Measurements from ENCODE around the gene PER2.

The PER2 gene

DNA sequence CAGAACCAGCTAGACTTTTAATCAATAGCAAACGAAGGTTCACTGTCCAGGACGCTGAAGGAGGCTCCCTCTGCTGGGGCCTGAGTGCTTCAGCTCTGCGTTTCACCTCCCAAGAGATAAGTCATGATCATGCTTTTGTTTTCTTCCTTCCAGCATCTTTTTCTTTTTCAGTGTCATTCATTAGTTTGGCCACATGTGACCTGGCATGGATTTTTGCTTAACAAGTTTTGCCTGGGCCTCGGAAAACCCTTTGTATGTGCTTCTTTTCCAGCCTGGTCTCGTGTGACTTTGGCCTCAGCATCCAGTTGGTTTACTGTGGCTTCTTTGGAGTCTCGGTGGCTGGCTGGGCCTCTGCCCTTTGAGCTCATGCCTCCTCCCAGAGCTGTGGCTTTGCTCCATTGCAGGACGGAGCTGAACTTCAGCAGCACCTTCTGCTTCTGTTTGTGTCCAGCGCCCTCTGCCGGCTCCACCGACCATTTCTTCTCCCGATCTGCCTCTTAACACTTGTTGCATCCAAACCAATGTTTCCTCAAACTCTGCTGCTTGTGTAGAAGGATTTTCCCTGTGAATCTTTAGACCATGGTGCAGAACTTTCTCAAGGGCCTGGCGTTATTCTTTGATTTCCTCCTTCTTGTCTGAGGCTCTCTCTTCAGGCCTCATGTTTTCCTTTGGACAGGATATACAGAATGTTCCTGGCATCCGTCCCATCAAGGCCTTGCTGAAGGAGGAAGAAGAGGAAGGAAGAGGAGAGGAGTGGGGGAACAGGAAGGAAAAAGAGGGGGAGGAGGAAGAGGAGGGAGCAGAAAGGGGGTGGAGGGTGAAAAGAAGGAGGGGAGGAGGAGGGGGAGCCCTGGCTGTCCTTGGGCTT, 25.0 kb downstream of the PER2 start:
- Mint-ChIP-seq H3K4me3 (peak overlapping the region in 1 of 3 experiments; percentile 26), H3K4me1 (peaks cover 30% of the 10 kb centered on the region), H3K27ac (peak overlapping the region; percentile 68 to 94 (median 90)), H3K36me3 (ENCODE audit: low read depth) (peaks cover 15% of the 10 kb centered on the region), H3K27me3 (ENCODE audit: low read depth) (no peaks in the 10 kb centered on the region), H3K9me3 (no peaks in the 10 kb centered on the region)
- TF ChIP-seq, protein P1, sequence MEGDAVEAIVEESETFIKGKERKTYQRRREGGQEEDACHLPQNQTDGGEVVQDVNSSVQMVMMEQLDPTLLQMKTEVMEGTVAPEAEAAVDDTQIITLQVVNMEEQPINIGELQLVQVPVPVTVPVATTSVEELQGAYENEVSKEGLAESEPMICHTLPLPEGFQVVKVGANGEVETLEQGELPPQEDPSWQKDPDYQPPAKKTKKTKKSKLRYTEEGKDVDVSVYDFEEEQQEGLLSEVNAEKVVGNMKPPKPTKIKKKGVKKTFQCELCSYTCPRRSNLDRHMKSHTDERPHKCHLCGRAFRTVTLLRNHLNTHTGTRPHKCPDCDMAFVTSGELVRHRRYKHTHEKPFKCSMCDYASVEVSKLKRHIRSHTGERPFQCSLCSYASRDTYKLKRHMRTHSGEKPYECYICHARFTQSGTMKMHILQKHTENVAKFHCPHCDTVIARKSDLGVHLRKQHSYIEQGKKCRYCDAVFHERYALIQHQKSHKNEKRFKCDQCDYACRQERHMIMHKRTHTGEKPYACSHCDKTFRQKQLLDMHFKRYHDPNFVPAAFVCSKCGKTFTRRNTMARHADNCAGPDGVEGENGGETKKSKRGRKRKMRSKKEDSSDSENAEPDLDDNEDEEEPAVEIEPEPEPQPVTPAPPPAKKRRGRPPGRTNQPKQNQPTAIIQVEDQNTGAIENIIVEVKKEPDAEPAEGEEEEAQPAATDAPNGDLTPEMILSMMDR (IDR thresholded peaks at IDR 0.05; ENCODE audit: unreplicated experiment in 3 of 3): peak; percentile 79 to 85 (median 81)

DNA sequence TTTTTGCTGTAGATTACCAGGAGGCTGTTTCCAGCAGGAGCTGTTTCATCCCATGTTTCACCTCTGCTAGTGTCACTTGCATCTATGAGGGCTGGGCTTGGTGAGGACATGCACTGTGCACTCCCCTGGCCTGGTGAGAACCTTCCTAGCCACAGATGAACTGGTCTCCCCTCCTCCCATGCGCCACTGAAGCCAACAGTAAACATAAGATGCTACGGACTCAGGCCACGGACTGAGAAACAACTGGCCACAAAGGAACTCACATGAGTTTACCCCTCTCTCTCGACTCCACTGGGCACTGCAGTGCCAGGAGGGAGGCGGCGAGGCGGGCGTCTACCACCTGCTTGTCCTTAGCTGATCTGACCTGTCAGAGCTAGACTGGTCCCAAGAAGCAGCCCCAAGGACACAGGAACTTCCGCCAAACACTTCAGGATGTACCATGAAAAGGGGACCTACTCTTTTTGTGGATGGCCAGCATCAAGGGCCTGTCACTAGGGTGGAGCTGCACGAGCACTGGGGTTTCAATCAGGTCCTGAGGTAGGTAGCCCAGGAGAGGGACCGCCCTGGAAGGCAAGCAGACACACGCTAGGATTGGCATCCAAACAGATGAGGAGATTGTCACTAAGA, 25.8 kb downstream of the PER2 start:
- Mint-ChIP-seq H3K27ac (peak overlapping the region; percentile 17 to 94 (median 68)), H3K9me3 (no peaks in the 10 kb centered on the region), H3K27me3 (ENCODE audit: low read depth) (no peaks in the 10 kb centered on the region), H3K36me3 (ENCODE audit: low read depth) (peaks cover 17% of the 10 kb centered on the region), H3K4me3 (no peak overlapping the region), H3K4me1 (peaks cover 34% of the 10 kb centered on the region)
- TF ChIP-seq, protein P1 (IDR thresholded peaks at IDR 0.05; ENCODE audit: unreplicated experiment in 3 of 3): no peak

DNA sequence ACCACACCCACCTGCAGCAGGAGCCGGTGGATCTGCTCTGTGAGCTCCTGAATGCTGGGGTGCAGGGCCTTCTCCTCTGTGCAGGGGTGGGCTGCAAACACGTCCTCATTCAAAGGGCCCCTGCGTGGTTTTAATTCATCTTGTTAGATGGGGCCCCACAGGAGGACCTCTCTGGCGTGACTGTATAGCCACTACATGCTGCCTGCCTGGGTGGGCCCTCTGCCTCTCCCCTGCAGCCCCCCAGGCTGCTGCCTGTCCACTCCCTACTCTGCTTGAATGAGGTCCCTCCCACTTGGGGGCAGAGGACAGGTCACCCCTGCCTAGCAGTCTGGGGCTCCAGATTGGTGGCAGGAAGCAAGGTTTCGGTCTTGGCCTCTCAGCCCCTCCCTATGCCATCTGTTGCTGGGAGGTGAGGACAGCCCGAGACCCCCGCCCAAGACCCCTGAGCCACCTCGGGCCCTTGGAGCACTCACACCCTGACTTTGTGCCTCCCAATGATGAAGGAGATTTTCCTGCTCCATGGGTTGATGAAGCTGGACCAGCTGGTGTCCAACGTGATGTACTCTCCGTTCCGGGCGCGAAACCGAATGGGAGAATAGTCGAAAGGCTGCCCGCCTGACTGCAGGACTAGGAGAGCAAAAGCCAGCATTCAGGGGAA, 26.6 kb downstream of the PER2 start:
- peak overlapping the region in 2 of 3 experiments; percentile 17 to 77 for H3K27ac Mint-ChIP-seq
- H3K4me1 Mint-ChIP-seq: peaks cover 38% of the 10 kb centered on the region
- no peaks in the 10 kb centered on the region for H3K9me3 Mint-ChIP-seq
- TF ChIP-seq, protein P1 (IDR thresholded peaks at IDR 0.05; ENCODE audit: unreplicated experiment in 3 of 3): no peak
- no peak overlapping the region for H3K4me3 Mint-ChIP-seq
- peaks cover 10% of the 10 kb centered on the region for H3K36me3 Mint-ChIP-seq (ENCODE audit: low read depth)
- H3K27me3 Mint-ChIP-seq (ENCODE audit: low read depth): no peaks in the 10 kb centered on the region

DNA sequence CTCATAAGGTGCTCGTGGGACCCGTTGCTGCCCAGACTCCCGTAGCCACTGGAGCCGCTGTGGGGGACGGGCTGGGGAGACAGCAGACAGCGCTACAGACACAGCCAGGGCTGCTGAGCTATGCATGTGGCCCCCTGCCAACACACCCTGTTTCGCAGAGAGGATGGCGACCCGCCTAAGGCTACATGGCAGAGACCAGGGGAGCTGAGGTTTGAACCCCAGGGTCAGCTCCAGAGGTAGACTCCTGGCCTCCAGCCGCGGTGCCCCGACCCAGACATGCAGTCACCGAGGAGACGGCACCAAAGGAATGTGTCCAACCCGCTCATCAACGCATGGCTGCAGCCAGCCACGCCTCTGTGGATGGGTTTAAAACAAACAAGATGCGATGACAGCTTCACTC, 27.5 kb downstream of the PER2 start:
- Mint-ChIP-seq H3K27ac (peak overlapping the region; percentile 38 to 77 (median 60)), H3K9me3 (no peaks in the 10 kb centered on the region), H3K4me3 (peak overlapping the region in 1 of 3 experiments; percentile 30), H3K36me3 (ENCODE audit: low read depth) (peaks cover 12% of the 10 kb centered on the region), H3K27me3 (ENCODE audit: low read depth) (no peaks in the 10 kb centered on the region), H3K4me1 (peaks cover 47% of the 10 kb centered on the region)
- TF ChIP-seq, protein P1 (IDR thresholded peaks at IDR 0.05; ENCODE audit: unreplicated experiment in 3 of 3): no peak

DNA sequence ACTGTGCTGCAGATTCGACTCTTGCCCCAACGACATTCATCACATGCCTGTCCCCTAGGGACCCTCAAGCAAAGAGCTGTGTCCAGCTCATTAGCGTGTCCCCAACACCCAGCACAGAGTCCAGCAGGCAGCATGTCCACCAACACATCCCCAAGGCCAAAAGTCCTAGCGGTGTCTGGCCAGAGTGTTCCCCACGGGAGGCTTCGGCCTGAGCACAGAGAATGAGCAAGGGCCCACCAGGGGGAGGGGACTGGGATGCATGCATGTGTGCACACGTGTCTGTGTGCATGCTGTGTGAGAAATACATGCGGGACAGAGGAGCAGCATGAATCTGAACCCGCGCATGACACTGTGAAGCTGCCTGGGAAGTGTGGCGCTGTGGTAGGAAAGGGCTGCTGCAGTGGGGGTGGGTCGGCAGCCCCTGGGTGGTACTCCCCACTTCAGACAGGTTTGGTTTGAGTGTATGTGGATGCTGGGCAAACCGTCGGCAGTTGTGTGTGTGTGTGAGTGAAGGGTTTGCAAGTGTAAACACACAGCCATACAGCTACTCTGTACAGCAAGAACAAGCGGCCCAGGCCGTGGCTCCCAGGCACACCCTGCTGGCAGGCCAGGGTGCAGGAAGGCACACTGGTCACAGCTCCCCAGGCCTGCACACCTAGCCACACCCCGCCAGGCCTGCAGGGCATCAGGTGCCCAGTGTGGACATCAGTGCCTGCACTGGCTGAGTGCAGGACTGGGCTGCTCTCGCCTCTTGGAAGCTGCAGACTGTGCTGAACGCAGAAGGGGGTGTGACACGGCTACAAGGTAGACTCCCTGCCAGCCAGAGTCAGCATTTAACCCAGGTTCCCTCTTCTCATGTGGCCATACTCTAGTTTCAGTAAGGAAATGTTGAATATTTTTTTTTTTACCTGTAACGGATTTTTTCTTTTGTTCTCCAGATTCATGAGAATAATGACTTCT, 29.1 kb downstream of the PER2 start:
- Mint-ChIP-seq H3K9me3 (no peaks in the 10 kb centered on the region), H3K36me3 (ENCODE audit: low read depth) (peaks cover 22% of the 10 kb centered on the region), H3K27me3 (ENCODE audit: low read depth) (no peaks in the 10 kb centered on the region), H3K4me1 (peaks cover 61% of the 10 kb centered on the region), H3K4me3 (no peak overlapping the region), H3K27ac (peak overlapping the region in 2 of 3 experiments; percentile 43 to 74)
- TF ChIP-seq, protein P1 (IDR thresholded peaks at IDR 0.05; ENCODE audit: unreplicated experiment in 3 of 3): peak in 1 of 3 experiments; percentile 4

All from nephron (organoid).